GM06990 (cell line): ENCODE data around the gene MIA3.

ENCODE experiments used
- DNase-seq: peaks from one replicate; pipeline ENCODE4 v3.0.0-alpha.2; 2011; ENCODE audit not compliant: insufficient read length; ENCODE audit errors: extremely low read depth
- H3K27me3 ChIP-seq: replicated peaks from 2 replicates; pipeline ENCODE4 v1.6.0; 2011; ENCODE audit warnings: low read length; ENCODE audit not compliant: control insufficient read depth, insufficient read depth
- H3K36me3 ChIP-seq: 2 replicates; pipeline ENCODE4 v1.5.1; 2011; ENCODE audit warnings: low read length; ENCODE audit not compliant: control insufficient read depth, insufficient read depth
- H3K4me3 ChIP-seq: replicated peaks from 2 replicates; pipeline ENCODE4 v1.5.1; 2011; ENCODE audit warnings: low read depth, mild to moderate bottlenecking, control low read depth, low read length
- CTCF ChIP-seq: IDR thresholded peaks from 2 replicates; pipeline ENCODE4 v1.5.1; 2011; ENCODE audit warnings: low read length, control low read depth, mild to moderate bottlenecking, inconsistent platforms; ENCODE audit not compliant: insufficient read depth, poor library complexity, severe bottlenecking

The MIA3 gene

GRCh38 chr1:222613627-222614026, 4.3 kb upstream of the MIA3 start:
- Histone ChIP-seq H3K4me3 (no peak overlapping the region), H3K27me3 (no peaks in the 10 kb centered on the region), H3K36me3 (no peaks in the 10 kb centered on the region)
- DNase-seq, result no peak
- no peak for TF ChIP-seq CTCF

GRCh38 chr1:222616525-222616924, 1.4 kb upstream of the MIA3 start:
- DNase-seq, result no peak
- no peaks in the 10 kb centered on the region for H3K27me3 ChIP-seq
- H3K4me3 ChIP-seq, result no peak overlapping the region
- H3K36me3 ChIP-seq, result no peaks in the 10 kb centered on the region
- TF ChIP-seq CTCF, result no peak

- peak; percentile 88 for DNase-seq
- no peak for TF ChIP-seq CTCF
- Histone ChIP-seq H3K36me3 (no peaks in the 10 kb centered on the region), H3K27me3 (no peaks in the 10 kb centered on the region), H3K4me3 (peak overlapping the region; percentile 66)
Measured at GRCh38 chr1:222617367-222617951, 438 bp upstream of the MIA3 start.

- peaks cover 2% of the 10 kb centered on the region; the same call in 1 of the 2 replicates for H3K36me3 ChIP-seq
- no peak for TF ChIP-seq CTCF
- H3K27me3 ChIP-seq, result no peaks in the 10 kb centered on the region
- peak overlapping the region; percentile 83 for H3K4me3 ChIP-seq
- peak; percentile 22 for DNase-seq
Measured at GRCh38 chr1:222618880-222619596, 1.1 kb downstream of the MIA3 start.

- DNase-seq, result no peak
- TF ChIP-seq CTCF, result no peak
- Histone ChIP-seq H3K4me3 (no peak overlapping the region), H3K27me3 (no peaks in the 10 kb centered on the region), H3K36me3 (peaks cover 2% of the 10 kb centered on the region; the same call in 1 of the 2 replicates)
Measured at GRCh38 chr1:222620566-222620965, 2.7 kb downstream of the MIA3 start.
